ENCODE data around the gene SLC5A7.
A peak's percentile ranks its signal among the peaks of the same experiment; 100 is the strongest.

Gene SLC5A7

GRCh38 chr2:108058576-108059137, 72.3 kb downstream of the SLC5A7 start (continued):
- TF ChIP-seq CSRNP3 (CRISPR knock-in tag; IDR thresholded peaks at IDR 0.05), result peak; percentile 59; the same call in 1 of the 2 replicates
- no peak for TF ChIP-seq ZNF70 (CRISPR knock-in tag; IDR thresholded peaks at IDR 0.05)
- TF ChIP-seq, protein P1, sequence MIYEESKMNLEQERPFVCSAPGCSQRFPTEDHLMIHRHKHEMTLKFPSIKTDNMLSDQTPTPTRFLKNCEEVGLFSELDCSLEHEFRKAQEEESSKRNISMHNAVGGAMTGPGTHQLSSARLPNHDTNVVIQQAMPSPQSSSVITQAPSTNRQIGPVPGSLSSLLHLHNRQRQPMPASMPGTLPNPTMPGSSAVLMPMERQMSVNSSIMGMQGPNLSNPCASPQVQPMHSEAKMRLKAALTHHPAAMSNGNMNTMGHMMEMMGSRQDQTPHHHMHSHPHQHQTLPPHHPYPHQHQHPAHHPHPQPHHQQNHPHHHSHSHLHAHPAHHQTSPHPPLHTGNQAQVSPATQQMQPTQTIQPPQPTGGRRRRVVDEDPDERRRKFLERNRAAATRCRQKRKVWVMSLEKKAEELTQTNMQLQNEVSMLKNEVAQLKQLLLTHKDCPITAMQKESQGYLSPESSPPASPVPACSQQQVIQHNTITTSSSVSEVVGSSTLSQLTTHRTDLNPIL (CRISPR knock-in tag; IDR thresholded peaks at IDR 0.05; ENCODE audit: low read depth), result peak; percentile 81; the same call in 1 of the 2 replicates
- TF ChIP-seq ZNF8 (CRISPR knock-in tag; IDR thresholded peaks at IDR 0.05), result no peak
- TF ChIP-seq, protein P2, sequence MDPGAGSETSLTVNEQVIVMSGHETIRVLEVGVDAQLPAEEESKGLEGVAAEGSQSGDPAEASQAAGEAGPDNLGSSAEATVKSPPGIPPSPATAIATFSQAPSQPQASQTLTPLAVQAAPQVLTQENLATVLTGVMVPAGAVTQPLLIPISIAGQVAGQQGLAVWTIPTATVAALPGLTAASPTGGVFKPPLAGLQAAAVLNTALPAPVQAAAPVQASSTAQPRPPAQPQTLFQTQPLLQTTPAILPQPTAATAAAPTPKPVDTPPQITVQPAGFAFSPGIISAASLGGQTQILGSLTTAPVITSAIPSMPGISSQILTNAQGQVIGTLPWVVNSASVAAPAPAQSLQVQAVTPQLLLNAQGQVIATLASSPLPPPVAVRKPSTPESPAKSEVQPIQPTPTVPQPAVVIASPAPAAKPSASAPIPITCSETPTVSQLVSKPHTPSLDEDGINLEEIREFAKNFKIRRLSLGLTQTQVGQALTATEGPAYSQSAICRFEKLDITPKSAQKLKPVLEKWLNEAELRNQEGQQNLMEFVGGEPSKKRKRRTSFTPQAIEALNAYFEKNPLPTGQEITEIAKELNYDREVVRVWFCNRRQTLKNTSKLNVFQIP (CRISPR knock-in tag; IDR thresholded peaks at IDR 0.05; ENCODE audit: borderline replicate concordance, low read depth), result no peak
- TF ChIP-seq CSDC2 (CRISPR knock-in tag; IDR thresholded peaks at IDR 0.05), result no peak

GRCh38 chr2:108061439-108062042, 75.2 kb downstream of the SLC5A7 start:
- ATAC-seq, result peak; percentile 74
- TF ChIP-seq ZNF8 (CRISPR knock-in tag; IDR thresholded peaks at IDR 0.05) (0 out of 2 replicates have a peak, but pooled peaks have one; percentile 28), ZC3H10 (CRISPR knock-in tag; IDR thresholded peaks at IDR 0.05) (peak; percentile 78; the same call in 1 of the 2 replicates), ZFP3 (CRISPR knock-in tag; IDR thresholded peaks at IDR 0.05) (peak; percentile 27; the same call in 1 of the 2 replicates), PPARA (CRISPR knock-in tag; IDR thresholded peaks at IDR 0.05; ENCODE audit: borderline replicate concordance) (no peak), TCF4 (CRISPR knock-in tag; IDR thresholded peaks at IDR 0.05; ENCODE audit: borderline replicate concordance) (peak; percentile 38; the same call in 1 of the 2 replicates), ISL1 (CRISPR knock-in tag; IDR thresholded peaks at IDR 0.05) (peak; percentile 96), ESRRG (CRISPR knock-in tag; IDR thresholded peaks at IDR 0.05) (0 out of 2 replicates have a peak, but pooled peaks have one; percentile 18), PATZ1 (CRISPR knock-in tag; IDR thresholded peaks at IDR 0.05; ENCODE audit: borderline replicate concordance) (peak; percentile 56; the same call in 1 of the 2 replicates), CSRNP3 (CRISPR knock-in tag; IDR thresholded peaks at IDR 0.05) (peak; percentile 19; the same call in 1 of the 2 replicates), ZNF70 (CRISPR knock-in tag; IDR thresholded peaks at IDR 0.05) (no peak), ZNF565 (CRISPR knock-in tag; conservative IDR thresholded peaks at IDR 0.05; ENCODE audit: low read depth) (no peak), CSDC2 (CRISPR knock-in tag; IDR thresholded peaks at IDR 0.05) (no peak), ZFP30 (CRISPR knock-in tag; IDR thresholded peaks at IDR 0.05) (no peak), SNAI2 (CRISPR knock-in tag; IDR thresholded peaks at IDR 0.05) (no peak), OSR1 (CRISPR knock-in tag; IDR thresholded peaks at IDR 0.05) (no peak), RARB (CRISPR knock-in tag; IDR thresholded peaks at IDR 0.05) (no peak), ARNTL (CRISPR knock-in tag; IDR thresholded peaks at IDR 0.05; ENCODE audit: borderline replicate concordance, low read depth) (no peak), TOX (CRISPR knock-in tag; IDR thresholded peaks at IDR 0.05; ENCODE audit: borderline replicate concordance) (no peak), GLIS3 (CRISPR knock-in tag; IDR thresholded peaks at IDR 0.05) (peak; percentile 81)
- TF ChIP-seq, protein P2 (CRISPR knock-in tag; IDR thresholded peaks at IDR 0.05; ENCODE audit: borderline replicate concordance, low read depth), result no peak
- TF ChIP-seq, protein P3, sequence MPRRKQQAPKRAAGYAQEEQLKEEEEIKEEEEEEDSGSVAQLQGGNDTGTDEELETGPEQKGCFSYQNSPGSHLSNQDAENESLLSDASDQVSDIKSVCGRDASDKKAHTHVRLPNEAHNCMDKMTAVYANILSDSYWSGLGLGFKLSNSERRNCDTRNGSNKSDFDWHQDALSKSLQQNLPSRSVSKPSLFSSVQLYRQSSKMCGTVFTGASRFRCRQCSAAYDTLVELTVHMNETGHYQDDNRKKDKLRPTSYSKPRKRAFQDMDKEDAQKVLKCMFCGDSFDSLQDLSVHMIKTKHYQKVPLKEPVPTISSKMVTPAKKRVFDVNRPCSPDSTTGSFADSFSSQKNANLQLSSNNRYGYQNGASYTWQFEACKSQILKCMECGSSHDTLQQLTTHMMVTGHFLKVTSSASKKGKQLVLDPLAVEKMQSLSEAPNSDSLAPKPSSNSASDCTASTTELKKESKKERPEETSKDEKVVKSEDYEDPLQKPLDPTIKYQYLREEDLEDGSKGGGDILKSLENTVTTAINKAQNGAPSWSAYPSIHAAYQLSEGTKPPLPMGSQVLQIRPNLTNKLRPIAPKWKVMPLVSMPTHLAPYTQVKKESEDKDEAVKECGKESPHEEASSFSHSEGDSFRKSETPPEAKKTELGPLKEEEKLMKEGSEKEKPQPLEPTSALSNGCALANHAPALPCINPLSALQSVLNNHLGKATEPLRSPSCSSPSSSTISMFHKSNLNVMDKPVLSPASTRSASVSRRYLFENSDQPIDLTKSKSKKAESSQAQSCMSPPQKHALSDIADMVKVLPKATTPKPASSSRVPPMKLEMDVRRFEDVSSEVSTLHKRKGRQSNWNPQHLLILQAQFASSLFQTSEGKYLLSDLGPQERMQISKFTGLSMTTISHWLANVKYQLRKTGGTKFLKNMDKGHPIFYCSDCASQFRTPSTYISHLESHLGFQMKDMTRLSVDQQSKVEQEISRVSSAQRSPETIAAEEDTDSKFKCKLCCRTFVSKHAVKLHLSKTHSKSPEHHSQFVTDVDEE (CRISPR knock-in tag; IDR thresholded peaks at IDR 0.05), result peak; percentile 77; the same call in 1 of the 2 replicates
- TF ChIP-seq, protein P1 (CRISPR knock-in tag; IDR thresholded peaks at IDR 0.05; ENCODE audit: low read depth), result peak; percentile 39; the same call in 1 of the 2 replicates

Data from SK-N-SH treated with all-trans-retinoic acid at 6 μM for 48 hours (cell line).